ENCODE measurements around the gene PRCP.

PRCP gene

GRCh38 chr11:82826526-82826925 is 73.7 kb downstream of the PRCP start:
- no peak for FAIRE-seq

GRCh38 chr11:82823647-82824619 is 76.3 kb downstream of the PRCP start:
- no peak for FAIRE-seq

- no peak for FAIRE-seq
Observed at GRCh38 chr11:82818409-82819043, 81.7 kb downstream of the PRCP start.

GRCh38 chr11:82815406-82815805 is 84.8 kb downstream of the PRCP start:
- FAIRE-seq, result no peak

- no peak for FAIRE-seq
Observed at GRCh38 chr11:82814379-82814778, 85.9 kb downstream of the PRCP start.

- no peak for FAIRE-seq
Observed at GRCh38 chr11:82811369-82811768, 88.9 kb downstream of the PRCP start.

- FAIRE-seq, result no peak
Observed at GRCh38 chr11:82810738-82811137, 89.5 kb downstream of the PRCP start.

GRCh38 chr11:82810326-82810725 is 89.9 kb downstream of the PRCP start:
- no peak for FAIRE-seq

GRCh38 chr11:82807646-82808045 is 92.6 kb downstream of the PRCP start:
- FAIRE-seq, result no peak

GRCh38 chr11:82802710-82803109 is 97.5 kb downstream of the PRCP start:
- FAIRE-seq, result no peak

- no peak for FAIRE-seq
Observed at GRCh38 chr11:82796998-82797961, 103.0 kb downstream of the PRCP start.

- FAIRE-seq, result no peak
Observed at GRCh38 chr11:82794490-82794889, 105.7 kb downstream of the PRCP start.

- FAIRE-seq, result no peak
Observed at GRCh38 chr11:82792822-82793569, 107.2 kb downstream of the PRCP start.

GRCh38 chr11:82792319-82792718 is 107.9 kb downstream of the PRCP start:
- FAIRE-seq, result no peak

- FAIRE-seq, result no peak
Observed at GRCh38 chr11:82791779-82792178, 108.5 kb downstream of the PRCP start.

- no peak for FAIRE-seq
Observed at GRCh38 chr11:82790723-82791484, 109.3 kb downstream of the PRCP start.

- no peak for FAIRE-seq
Observed at GRCh38 chr11:82787981-82788380, 112.2 kb downstream of the PRCP start.

GRCh38 chr11:82786836-82787235 is 113.4 kb downstream of the PRCP start:
- FAIRE-seq, result no peak

GRCh38 chr11:82786001-82786400 is 114.2 kb downstream of the PRCP start:
- no peak for FAIRE-seq

- FAIRE-seq, result no peak
Observed at GRCh38 chr11:82782825-82783374, 117.3 kb downstream of the PRCP start.

GRCh38 chr11:82778776-82779175 is 121.5 kb downstream of the PRCP start:
- FAIRE-seq, result no peak
